Caco-2 (cell line): ENCODE measurements around the gene LRRC8A. TPM values are rescaled to one million over a fixed set of nuclear protein-coding genes. Genes with fewer than 3 reads are reported as not detected.

Source experiments
- BruUV-seq: library from RNA; stranded (reverse); fragments of 400-500 nt; replicated peaks from 2 replicates; lab custom pipeline; 2021; lab: Mats Ljungman, UMichigan
- CTCF ChIA-PET: fragments of 300-600 bp; sonication (Branson Sonifier 250); formaldehyde crosslinking; loops from one replicate; lab custom pipeline; 2022; ENCODE audit warnings: antibody characterized with exemption; lab: Charles Lee
- POLR2A ChIA-PET: fragments of 300-600 bp; sonication (Branson Sonifier 250); formaldehyde crosslinking; loops from one replicate; lab custom pipeline; 2022; ENCODE audit warnings: antibody characterized with exemption; lab: Charles Lee
- DNase-seq, 2 experiments: peaks; one replicate each; pipeline versions ENCODE4 v3.0.0 to v3.0.0-alpha.2; 2020 to 2022
- H3K27me3 ChIP-seq: replicated peaks from 2 replicates; pipeline ENCODE4 v1.6.0; 2011; ENCODE audit warnings: low read length; ENCODE audit not compliant: control insufficient read depth, insufficient read depth
- H3K36me3 ChIP-seq: 2 replicates; pipeline ENCODE4 v1.5.1; 2011; ENCODE audit warnings: low read length; ENCODE audit not compliant: control insufficient read depth, insufficient read depth
- H3K4me1 ChIP-seq: fragments of 250-450 bp; sonication (Bioruptor Pico); 2 replicates; pipeline ENCODE4 v1.5.1; 2020; ENCODE audit warnings: mild to moderate bottlenecking
- H3K4me3 ChIP-seq: 2 replicates; pipeline ENCODE4 v1.5.1; 2011; ENCODE audit warnings: low read depth, mild to moderate bottlenecking, control low read depth, low read length
- H3K9me3 ChIP-seq: fragments of 250-450 bp; sonication (Bioruptor Pico); 2 replicates; pipeline ENCODE4 v1.5.1; 2020; ENCODE audit warnings: mild to moderate bottlenecking, moderate library complexity
- H3K27ac Mint-ChIP-seq: one replicate; pipeline ENCODE4 v1.8.0; 2022; ENCODE audit warnings: mixed read lengths; ENCODE audit not compliant: unreplicated experiment
- H3K27me3 Mint-ChIP-seq: one replicate; pipeline ENCODE4 v1.8.0; 2022; ENCODE audit warnings: mixed read lengths; ENCODE audit not compliant: insufficient read depth, unreplicated experiment
- H3K36me3 Mint-ChIP-seq: one replicate; pipeline ENCODE4 v1.8.0; 2022; ENCODE audit warnings: mild to moderate bottlenecking, mixed read lengths; ENCODE audit not compliant: insufficient read depth, unreplicated experiment
- H3K4me1 Mint-ChIP-seq: one replicate; pipeline ENCODE4 v1.8.0; 2022; ENCODE audit warnings: low read depth, mixed read lengths; ENCODE audit not compliant: unreplicated experiment
- H3K4me3 Mint-ChIP-seq: one replicate; pipeline ENCODE4 v1.8.0; 2022; ENCODE audit warnings: mild to moderate bottlenecking, moderate library complexity, mixed read lengths; ENCODE audit not compliant: unreplicated experiment
- H3K9me3 Mint-ChIP-seq: one replicate; pipeline ENCODE4 v1.8.0; 2022; ENCODE audit warnings: mixed read lengths; ENCODE audit not compliant: unreplicated experiment
- intact Hi-C: fragments of 100-400 bp; cut with micrococcal nuclease; formaldehyde crosslinking; loops from one replicate; pipeline ENCODE4 v1.10.0; 2022; ENCODE audit not compliant: unreplicated experiment
- total RNA-seq: library from RNA; stranded (reverse); gene quantifications from 2 replicates; pipeline ENCODE4 v1.2.3, GENCODE V29; 2022
- TF ChIP-seq, protein P1 (sequence below), 2 experiments: fragments of 200-600 bp in 1 of 2; IDR thresholded peaks; 1 replicate in 1 of 2; 2 replicates in 1 of 2; pipeline versions ENCODE4 v1.5.1 to v1.8.0; 2011 to 2022; ENCODE audit warnings: antibody characterized with exemption in 1 of 2, control low read depth in 1 of 2, inconsistent platforms in 1 of 2, low read depth in 1 of 2, low read length in 1 of 2, mild to moderate bottlenecking in 1 of 2, moderate library complexity in 1 of 2; ENCODE audit not compliant: insufficient read depth in 1 of 2, severe bottlenecking in 1 of 2, unreplicated experiment in 1 of 2

LRRC8A gene
- total RNA-seq, 1 experiment from 2014 or later: 21.9 TPM

DNA sequence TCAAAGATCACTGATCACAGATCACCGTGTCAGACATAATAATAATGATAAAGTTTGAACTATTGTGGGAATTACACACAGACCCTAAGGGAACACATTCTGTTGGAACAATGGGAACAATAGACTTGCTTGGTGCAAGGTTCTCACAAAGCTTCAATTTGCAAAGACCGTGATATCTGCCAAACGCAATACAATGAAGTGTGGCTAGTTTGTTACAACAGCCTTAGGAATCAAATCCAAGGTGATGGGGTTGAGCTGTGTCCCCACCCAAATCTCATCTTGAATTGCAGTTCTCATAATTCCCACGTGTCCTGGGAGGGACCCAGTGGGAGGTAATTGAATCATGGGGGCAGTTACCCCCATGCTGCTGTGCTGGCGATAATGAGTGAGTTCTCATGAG, 21.0 kb upstream of the LRRC8A start:
- Mint-ChIP-seq H3K27ac (no peak overlapping the region), H3K4me1 (no peaks in the 10 kb centered on the region), H3K36me3 (no peaks in the 10 kb centered on the region), H3K9me3 (no peaks in the 10 kb centered on the region), H3K27me3 (no peaks in the 10 kb centered on the region), H3K4me3 (no peak overlapping the region)
- TF ChIP-seq, protein P1, sequence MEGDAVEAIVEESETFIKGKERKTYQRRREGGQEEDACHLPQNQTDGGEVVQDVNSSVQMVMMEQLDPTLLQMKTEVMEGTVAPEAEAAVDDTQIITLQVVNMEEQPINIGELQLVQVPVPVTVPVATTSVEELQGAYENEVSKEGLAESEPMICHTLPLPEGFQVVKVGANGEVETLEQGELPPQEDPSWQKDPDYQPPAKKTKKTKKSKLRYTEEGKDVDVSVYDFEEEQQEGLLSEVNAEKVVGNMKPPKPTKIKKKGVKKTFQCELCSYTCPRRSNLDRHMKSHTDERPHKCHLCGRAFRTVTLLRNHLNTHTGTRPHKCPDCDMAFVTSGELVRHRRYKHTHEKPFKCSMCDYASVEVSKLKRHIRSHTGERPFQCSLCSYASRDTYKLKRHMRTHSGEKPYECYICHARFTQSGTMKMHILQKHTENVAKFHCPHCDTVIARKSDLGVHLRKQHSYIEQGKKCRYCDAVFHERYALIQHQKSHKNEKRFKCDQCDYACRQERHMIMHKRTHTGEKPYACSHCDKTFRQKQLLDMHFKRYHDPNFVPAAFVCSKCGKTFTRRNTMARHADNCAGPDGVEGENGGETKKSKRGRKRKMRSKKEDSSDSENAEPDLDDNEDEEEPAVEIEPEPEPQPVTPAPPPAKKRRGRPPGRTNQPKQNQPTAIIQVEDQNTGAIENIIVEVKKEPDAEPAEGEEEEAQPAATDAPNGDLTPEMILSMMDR (IDR thresholded peaks at IDR 0.05; ENCODE audit: insufficient read depth in 1 of 2, low read depth in 1 of 2, low read length in 1 of 2, severe bottlenecking in 1 of 2, unreplicated experiment in 1 of 2): no peak
- H3K9me3 ChIP-seq: no peaks in the 10 kb centered on the region
- no peak for DNase-seq
- intact Hi-C loops: no loop called here
- BruUV-seq: no TSS peak
- no peak overlapping the region for H3K4me3 ChIP-seq
- no peaks in the 10 kb centered on the region for H3K36me3 ChIP-seq
- H3K4me1 ChIP-seq: peaks cover 4% of the 10 kb centered on the region; the same call in 1 of the 2 replicates
- ChIA-PET POLR2A (no interaction called here), CTCF (interaction anchor here (0.6 to 1.4 kb wide), 3 partner anchors 31 to 66 kb away, joined by 3 to 5 read pairs (median 3); partner anchors contain the start of gene SPOUT1)
- no peaks in the 10 kb centered on the region for H3K27me3 ChIP-seq

- intact Hi-C loops: no loop called here
- Mint-ChIP-seq H3K4me3 (no peak overlapping the region), H3K27ac (no peak overlapping the region), H3K9me3 (no peaks in the 10 kb centered on the region), H3K36me3 (no peaks in the 10 kb centered on the region), H3K4me1 (no peaks in the 10 kb centered on the region), H3K27me3 (no peaks in the 10 kb centered on the region)
- Histone ChIP-seq H3K36me3 (no peaks in the 10 kb centered on the region), H3K27me3 (no peaks in the 10 kb centered on the region), H3K4me3 (no peak overlapping the region), H3K9me3 (no peaks in the 10 kb centered on the region), H3K4me1 (peaks cover 4% of the 10 kb centered on the region; the same call in 1 of the 2 replicates)
- CTCF ChIA-PET: interaction anchor here (0.7 to 1.4 kb wide), 5 partner anchors 9 to 65 kb away, joined by 3 to 5 read pairs (median 4); partner anchors contain the start of gene SPOUT1
- TF ChIP-seq, protein P1 (IDR thresholded peaks at IDR 0.05; ENCODE audit: insufficient read depth in 1 of 2, low read depth in 1 of 2, low read length in 1 of 2, severe bottlenecking in 1 of 2, unreplicated experiment in 1 of 2): no peak
- POLR2A ChIA-PET: no interaction called here
- DNase-seq: no peak
- BruUV-seq: no TSS peak
Observed at GRCh38 chr9:128861501-128861900, 20.4 kb upstream of the LRRC8A start.

GRCh38 chr9:128862401-128862851, 19.5 kb upstream of the LRRC8A start:
- no peaks in the 10 kb centered on the region for H3K36me3 ChIP-seq
- Mint-ChIP-seq H3K27me3 (no peaks in the 10 kb centered on the region), H3K4me3 (no peak overlapping the region), H3K4me1 (no peaks in the 10 kb centered on the region), H3K27ac (no peak overlapping the region), H3K9me3 (no peaks in the 10 kb centered on the region), H3K36me3 (no peaks in the 10 kb centered on the region)
- ChIA-PET POLR2A (no interaction called here), CTCF (interaction anchor here (0.7 to 2.1 kb wide), 4 partner anchors 10 to 60 kb away, joined by 3 to 14 read pairs (median 4); no protein-coding TSS in a partner anchor)
- H3K27me3 ChIP-seq: no peaks in the 10 kb centered on the region
- BruUV-seq: no TSS peak
- intact Hi-C loops: no loop called here
- H3K9me3 ChIP-seq: no peaks in the 10 kb centered on the region
- DNase-seq: no peak
- H3K4me1 ChIP-seq: peaks cover 4% of the 10 kb centered on the region; the same call in 1 of the 2 replicates
- TF ChIP-seq, protein P1 (IDR thresholded peaks at IDR 0.05; ENCODE audit: insufficient read depth in 1 of 2, low read depth in 1 of 2, low read length in 1 of 2, severe bottlenecking in 1 of 2, unreplicated experiment in 1 of 2): no peak
- no peak overlapping the region for H3K4me3 ChIP-seq
